H1 (cell line): Measurements from ENCODE around the gene GRIN2C. TPM values are rescaled to one million over a fixed set of nuclear protein-coding genes. Genes with fewer than 3 reads are reported as not detected.

ENCODE experiments used
- CTCF ChIA-PET: fragments of 300-600 bp; sonication (Branson Sonifier 250); formaldehyde crosslinking; loops from one replicate; lab custom pipeline; 2021; ENCODE audit not compliant: partially characterized antibody; lab: Charles Lee
- POLR2A ChIA-PET: fragments of 300-600 bp; sonication (Branson Sonifier 250); formaldehyde crosslinking; loops from one replicate; lab custom pipeline; 2021; ENCODE audit warnings: inconsistent platforms; ENCODE audit not compliant: partially characterized antibody; lab: Charles Lee
- DNase-seq, 2 experiments: peaks; one replicate each; pipeline versions ENCODE4 v3.0.0 to v3.0.0-alpha.2; 2010 to 2022; ENCODE audit warnings: low spot score in 2 of 2, low read depth in 1 of 2, mixed read lengths in 1 of 2
- FAIRE-seq: peaks from 2 replicates; lab custom pipeline; 2011; peaks lifted over from hg19 to GRCh38; lab: Jason Lieb, UNC
- H2AFZ ChIP-seq: 2 replicates; pipeline ENCODE4 v1.8.1; 2012; ENCODE audit warnings: low read length, inconsistent platforms
- H2AK5ac ChIP-seq: 2 replicates; pipeline ENCODE4 v1.6.1; 2013; ENCODE audit warnings: low read depth, low read length
- H2BK120ac ChIP-seq: replicated peaks from 2 replicates; pipeline ENCODE3; 2013; ENCODE audit warnings: low read depth, low read length, inconsistent platforms
- H2BK12ac ChIP-seq: 2 replicates; pipeline ENCODE4 v1.6.1; 2013; ENCODE audit warnings: low read depth, low read length
- H2BK15ac ChIP-seq: 2 replicates; pipeline ENCODE4 v1.6.1; 2013; ENCODE audit warnings: low read length
- H2BK20ac ChIP-seq: 2 replicates; pipeline ENCODE4 v1.6.1; 2013; ENCODE audit warnings: low read length
- H2BK5ac ChIP-seq: 2 replicates; pipeline ENCODE4 v1.6.1; 2013; ENCODE audit warnings: low read depth, low read length
- H3K14ac ChIP-seq: 2 replicates; pipeline ENCODE4 v1.6.1; 2013; ENCODE audit warnings: inconsistent platforms; ENCODE audit not compliant: insufficient read length
- H3K18ac ChIP-seq: 2 replicates; pipeline ENCODE4 v1.6.1; 2013; ENCODE audit warnings: low read length; ENCODE audit errors: extremely low read depth
- H3K23ac ChIP-seq: 2 replicates; pipeline ENCODE4 v1.6.1; 2013; ENCODE audit warnings: inconsistent platforms; ENCODE audit not compliant: insufficient read length
- H3K23me2 ChIP-seq: 2 replicates; pipeline ENCODE4 v1.6.1; 2013; ENCODE audit warnings: low read depth, low read length
- H3K27ac ChIP-seq: 2 replicates; pipeline ENCODE4 v1.6.1; 2011; ENCODE audit warnings: low read depth, low read length, inconsistent platforms
- H3K27me3 ChIP-seq, 4 experiments: replicated peaks in 1 of 4; 1 replicate in 1 of 4; 2 replicates in 3 of 4; pipeline versions ENCODE4 v1.6.1 to v1.8.1; 2011 to 2013; ENCODE audit warnings: low read length in 3 of 4, mild to moderate bottlenecking in 3 of 4, inconsistent platforms in 2 of 4, mixed read lengths in 2 of 4, moderate library complexity in 1 of 4; ENCODE audit not compliant: control insufficient read depth in 3 of 4, insufficient read depth in 3 of 4; ENCODE audit errors: extremely low read depth in 1 of 4
- H3K36me3 ChIP-seq, 4 experiments: 2 replicates each; pipeline versions ENCODE4 v1.6.1 to v1.8.1; 2011 to 2013; ENCODE audit warnings: mild to moderate bottlenecking in 4 of 4, low read length in 3 of 4, moderate library complexity in 2 of 4, control low read depth in 1 of 4, inconsistent platforms in 1 of 4; ENCODE audit not compliant: insufficient read depth in 4 of 4, control insufficient read depth in 2 of 4
- H3K4ac ChIP-seq: replicated peaks from 2 replicates; pipeline ENCODE3; 2013; ENCODE audit warnings: low read length, low read depth, mixed read lengths, inconsistent platforms; ENCODE audit not compliant: insufficient read length
- H3K4me1 ChIP-seq, 4 experiments: replicated peaks in 1 of 4; 1 replicate in 1 of 4; 2 replicates in 3 of 4; pipeline versions ENCODE4 v1.6.1 to v1.8.1; 2011 to 2013; ENCODE audit warnings: low read length in 3 of 4, inconsistent platforms in 2 of 4, mixed read lengths in 1 of 4; ENCODE audit not compliant: insufficient read depth in 4 of 4, control insufficient read depth in 3 of 4
- H3K4me2 ChIP-seq, 2 experiments: 2 replicates each; pipeline versions ENCODE4 v1.6.1 to v1.8.1; 2011 to 2013; ENCODE audit warnings: low read depth in 2 of 2, low read length in 2 of 2, control low read depth in 1 of 2, inconsistent platforms in 1 of 2, mild to moderate bottlenecking in 1 of 2; ENCODE audit not compliant: insufficient read depth in 1 of 2
- H3K4me3 ChIP-seq, 4 experiments: fragments of 200-600, 300-600 bp in 1 of 4; sonication (generic), shearing (Covaris generic), sonication (Bioruptor Twin) in 1 of 4; 2 replicates each; pipeline versions ENCODE4 v1.5.1 to v1.8.1; 2011 to 2016; ENCODE audit warnings: low read length in 4 of 4, low read depth in 3 of 4, control low read depth in 2 of 4, inconsistent platforms in 2 of 4, mild to moderate bottlenecking in 2 of 4, mixed read lengths in 1 of 4, moderate library complexity in 1 of 4; ENCODE audit not compliant: insufficient read depth in 2 of 4; ENCODE audit errors: extremely low read depth in 1 of 4
- H3K56ac ChIP-seq: replicated peaks from 2 replicates; pipeline ENCODE3; 2013; ENCODE audit warnings: low read depth, mild to moderate bottlenecking, mixed read lengths, low read length, inconsistent platforms; ENCODE audit not compliant: insufficient read length
- H3K79me1 ChIP-seq: 2 replicates; pipeline ENCODE4 v1.6.1; 2013; ENCODE audit warnings: low read depth, low read length, control low read depth
- H3K79me2 ChIP-seq, 2 experiments: 2 replicates each; pipeline versions ENCODE4 v1.6.1 to v1.8.1; 2012 to 2013; ENCODE audit warnings: low read length in 2 of 2, mild to moderate bottlenecking in 2 of 2, inconsistent platforms in 1 of 2; ENCODE audit not compliant: insufficient read depth in 2 of 2, control insufficient read depth in 1 of 2
- H3K9ac ChIP-seq, 4 experiments: replicated peaks in 1 of 4; 1 replicate in 1 of 4; 2 replicates in 3 of 4; pipeline versions ENCODE4 v1.6.1 to v1.8.1; 2011 to 2013; ENCODE audit warnings: low read depth in 3 of 4, low read length in 3 of 4, control low read depth in 2 of 4, mild to moderate bottlenecking in 2 of 4, moderate library complexity in 2 of 4, inconsistent platforms in 1 of 4; ENCODE audit errors: extremely low read depth in 1 of 4
- H3K9me3 ChIP-seq, 2 experiments: 2 replicates each; pipeline versions ENCODE4 v1.6.1 to v1.8.1; 2012 to 2013; ENCODE audit warnings: mild to moderate bottlenecking in 2 of 2, moderate library complexity in 2 of 2, control low read depth in 1 of 2, inconsistent platforms in 1 of 2, low read depth in 1 of 2, low read length in 1 of 2, mixed read lengths in 1 of 2; ENCODE audit not compliant: insufficient read depth in 2 of 2
- H4K20me1 ChIP-seq, 2 experiments: replicated peaks in 1 of 2; 2 replicates each; pipeline versions ENCODE3 to v1.8.1; 2011 to 2013; ENCODE audit warnings: inconsistent platforms in 2 of 2, low read length in 2 of 2, mild to moderate bottlenecking in 1 of 2; ENCODE audit not compliant: insufficient read depth in 2 of 2, control insufficient read depth in 1 of 2
- H4K5ac ChIP-seq: 2 replicates; pipeline ENCODE4 v1.6.1; 2013; ENCODE audit warnings: low read length, low read depth, mixed read lengths, inconsistent platforms; ENCODE audit not compliant: insufficient read length
- H4K8ac ChIP-seq: 2 replicates; pipeline ENCODE4 v1.8.0; 2013; ENCODE audit warnings: mild to moderate bottlenecking, moderate library complexity, low read length, inconsistent platforms; ENCODE audit not compliant: insufficient read depth; ENCODE audit errors: extremely low read depth
- H4K91ac ChIP-seq: replicated peaks from 2 replicates; pipeline ENCODE3; 2013; ENCODE audit warnings: low read length, mixed read lengths, inconsistent platforms; ENCODE audit not compliant: insufficient read length
- BACH1 ChIP-seq: IDR thresholded peaks from 2 replicates; pipeline ENCODE4 v1.6.1; 2012; ENCODE audit warnings: low read length, improper control_type of control experiment
- CHD2 ChIP-seq: IDR thresholded peaks from 2 replicates; pipeline ENCODE4 v1.6.1; 2012; ENCODE audit warnings: low read length, improper control_type of control experiment
- GABPA ChIP-seq: IDR thresholded peaks from 2 replicates; pipeline ENCODE4 v1.6.1; 2011; ENCODE audit warnings: mild to moderate bottlenecking, low read length, moderate library complexity, borderline replicate concordance; ENCODE audit not compliant: insufficient read depth
- KDM5A ChIP-seq: fragments of 200-600 bp; IDR thresholded peaks from 2 replicates; pipeline ENCODE4 v1.7.1; 2012; ENCODE audit warnings: mild to moderate bottlenecking, low read length, inconsistent platforms, mixed read lengths
- MAFK ChIP-seq: IDR thresholded peaks from 2 replicates; pipeline ENCODE4 v1.6.1; 2012; ENCODE audit warnings: low read depth, mild to moderate bottlenecking, improper control_type of control experiment, low read length
- NANOG ChIP-seq: IDR thresholded peaks from 2 replicates; pipeline ENCODE4 v1.6.1; 2011; ENCODE audit warnings: low read length, low read depth, mild to moderate bottlenecking, inconsistent platforms; ENCODE audit not compliant: insufficient read depth, poor library complexity, severe bottlenecking
- RXRA ChIP-seq: IDR thresholded peaks from 2 replicates; pipeline ENCODE4 v1.6.1; 2011; ENCODE audit warnings: low read depth, mild to moderate bottlenecking, low read length, moderate library complexity; ENCODE audit not compliant: insufficient read depth
- SIX5 ChIP-seq: IDR thresholded peaks from 2 replicates; pipeline ENCODE4 v1.6.1; 2011; ENCODE audit warnings: mild to moderate bottlenecking, low read depth, low read length
- SP1 ChIP-seq: IDR thresholded peaks from 2 replicates; pipeline ENCODE4 v1.6.1; 2011; ENCODE audit warnings: low read depth, low read length
- SRF ChIP-seq: IDR thresholded peaks from 2 replicates; pipeline ENCODE4 v1.6.1; 2011; ENCODE audit warnings: mild to moderate bottlenecking, low read depth, low read length, moderate library complexity
- SUZ12 ChIP-seq: fragments of 200-600 bp; sonication (generic); IDR thresholded peaks from 2 replicates; pipeline ENCODE4 v1.6.1; 2012; ENCODE audit warnings: mild to moderate bottlenecking, inconsistent platforms, low read length, moderate library complexity, mixed read lengths
- YY1 ChIP-seq: IDR thresholded peaks from 2 replicates; pipeline ENCODE4 v1.6.1; 2011; ENCODE audit warnings: low read depth, mild to moderate bottlenecking, low read length
- WGBS, 2 experiments: shearing (Covaris generic) in 1 of 2; methylation state at CpG; one replicate each; pipeline versions ENCODE4 v1.1.6 to v1.1.7; 2013 to 2015; ENCODE audit warnings: low lambda C conversion rate in 2 of 2, mixed read lengths in 2 of 2, inconsistent platforms in 1 of 2, low coverage in 1 of 2, missing lambda C conversion rate in 1 of 2; ENCODE audit not compliant: insufficient replicate concordance in 2 of 2, insufficient coverage in 1 of 2, insufficient read length in 1 of 2; ENCODE audit errors: extremely low coverage in 1 of 2, missing lambda C conversion rate in 1 of 2; 5-methylcytosine and 5-hydroxymethylcytosine counted together
- polyA plus RNA-seq, 7 experiments: library from polyadenylated mRNA; depleted of rRNA in 3 of 7; stranded (reverse) in 5 of 7; unstranded in 2 of 7; fragments of >200 nt in 5 of 7; fragments of 200-250 nt in 2 of 7; gene quantifications; 1 replicate in 5 of 7; 2 replicates in 1 of 7; 4 replicates in 1 of 7; pipeline versions ENCODE4 v1.2.1 to v1.2.3, GENCODE V29; 2011 to 2013; ENCODE audit warnings: missing spikeins in 2 of 7, mixed read lengths in 2 of 7
- total RNA-seq: library from RNA; stranded (reverse); fragmentation: NEBNext Ultra II Directional; extraction: Animal tissue kit (Norgen Biotek cat#: 25700); gene quantifications from 2 replicates; pipeline ENCODE4 v1.2.1, GENCODE V29; 2021
- TF ChIP-seq, protein P1 (sequence below): IDR thresholded peaks from 2 replicates; pipeline ENCODE4 v1.6.1; 2011; ENCODE audit warnings: low read depth, mild to moderate bottlenecking, low read length; ENCODE audit not compliant: insufficient read depth

GRIN2C gene
- total and polyA plus RNA-seq, 2 of the 8 experiments (the other 6 are each of a cell fraction or from before 2014, with no cell fraction given): 0.06 to 0.07 TPM

GRCh38 chr17:74857191-74857590, 2.5 kb downstream of the GRIN2C start:
- Histone ChIP-seq H3K4me2 (no peak overlapping the region), H3K4me3 (no peak overlapping the region), H2AK5ac (peak overlapping the region; percentile 86; the same call in 1 of the 2 replicates), H3K79me1 (no peaks in the 10 kb centered on the region), H3K56ac (no peak overlapping the region), H2BK5ac (no peak overlapping the region), H3K27me3 (peaks cover 52 to 90% (median 82%) of the 10 kb centered on the region in 4 experiments), H3K4me1 (peaks cover 0 to 10% (median 7%) of the 10 kb centered on the region in 4 experiments; a peak in 5 of 7 replicates), H2BK120ac (no peak overlapping the region), H4K20me1 (peaks cover 2 to 3% of the 10 kb centered on the region in 2 experiments), H2AFZ (no peak overlapping the region), H3K9me3 (no peaks in the 10 kb centered on the region), H3K36me3 (peaks cover 0 to 12% (median 0%) of the 10 kb centered on the region in 4 experiments; a peak in 1 of 8 replicates), H4K8ac (no peak overlapping the region), H2BK15ac (no peak overlapping the region), H4K5ac (no peak overlapping the region), H3K9ac (no peak overlapping the region), H3K27ac (no peak overlapping the region), H3K79me2 (no peaks in the 10 kb centered on the region), H3K14ac (no peak overlapping the region), H2BK12ac (no peak overlapping the region), H3K23me2 (peaks cover 4% of the 10 kb centered on the region; the same call in 1 of the 2 replicates), H3K23ac (no peak overlapping the region), H3K18ac (no peak overlapping the region), H4K91ac (no peak overlapping the region), H2BK20ac (no peak overlapping the region), H3K4ac (no peak overlapping the region)
- ChIA-PET CTCF (interaction anchor here (1.2 to 99.6 kb wide), 6 partner anchors 14 to 112 kb away, joined by 3 to 2981 read pairs (median 14); partner anchors contain the start of genes FDXR, GRIN2C and NAT9), POLR2A (no interaction called here)
- DNase-seq (no peak), FAIRE-seq (no peak)
- WGBS, 2 experiments: 89 to 100% methylated on average over 1 to 4 of the region's 4 CpGs
- TF ChIP-seq YY1: no peak
- TF ChIP-seq BACH1: no peak
- TF ChIP-seq SRF: no peak
- no peak for TF ChIP-seq NANOG
- no peak for TF ChIP-seq KDM5A
- no peak for TF ChIP-seq MAFK
- no peak for TF ChIP-seq SUZ12
- TF ChIP-seq CHD2: no peak
- TF ChIP-seq SIX5: no peak
- TF ChIP-seq SP1: no peak
- TF ChIP-seq GABPA: no peak
- no peak for TF ChIP-seq RXRA
- TF ChIP-seq, protein P1, sequence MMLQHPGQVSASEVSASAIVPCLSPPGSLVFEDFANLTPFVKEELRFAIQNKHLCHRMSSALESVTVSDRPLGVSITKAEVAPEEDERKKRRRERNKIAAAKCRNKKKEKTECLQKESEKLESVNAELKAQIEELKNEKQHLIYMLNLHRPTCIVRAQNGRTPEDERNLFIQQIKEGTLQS: no peak
